GM06990 (cell line): ENCODE measurements around the gene EIF4G3.

Experiments
- DNase-seq: peaks from one replicate; pipeline ENCODE4 v3.0.0-alpha.2; 2011; ENCODE audit not compliant: insufficient read length; ENCODE audit errors: extremely low read depth
- H3K27me3 ChIP-seq: replicated peaks from 2 replicates; pipeline ENCODE4 v1.6.0; 2011; ENCODE audit warnings: low read length; ENCODE audit not compliant: control insufficient read depth, insufficient read depth
- H3K36me3 ChIP-seq: 2 replicates; pipeline ENCODE4 v1.5.1; 2011; ENCODE audit warnings: low read length; ENCODE audit not compliant: control insufficient read depth, insufficient read depth
- H3K4me3 ChIP-seq: replicated peaks from 2 replicates; pipeline ENCODE4 v1.5.1; 2011; ENCODE audit warnings: low read depth, mild to moderate bottlenecking, control low read depth, low read length
- CTCF ChIP-seq: IDR thresholded peaks from 2 replicates; pipeline ENCODE4 v1.5.1; 2011; ENCODE audit warnings: low read length, control low read depth, mild to moderate bottlenecking, inconsistent platforms; ENCODE audit not compliant: insufficient read depth, poor library complexity, severe bottlenecking

The EIF4G3 gene

GRCh38 chr1:21161842-21162241 is 14.9 kb downstream of the EIF4G3 start:
- Histone ChIP-seq H3K4me3 (no peak overlapping the region), H3K27me3 (no peaks in the 10 kb centered on the region), H3K36me3 (peaks cover 2% of the 10 kb centered on the region)
- DNase-seq = no peak
- TF ChIP-seq CTCF = no peak

GRCh38 chr1:21160263-21160796 is 16.4 kb downstream of the EIF4G3 start:
- H3K4me3 ChIP-seq = no peak overlapping the region
- DNase-seq = no peak
- H3K27me3 ChIP-seq = no peaks in the 10 kb centered on the region
- no peak for TF ChIP-seq CTCF
- H3K36me3 ChIP-seq = peaks cover 2% of the 10 kb centered on the region

- Histone ChIP-seq H3K36me3 (peaks cover 1% of the 10 kb centered on the region), H3K4me3 (no peak overlapping the region), H3K27me3 (no peaks in the 10 kb centered on the region)
- DNase-seq = no peak
- no peak for TF ChIP-seq CTCF
Measured at GRCh38 chr1:21157868-21158267, 18.8 kb downstream of the EIF4G3 start.

GRCh38 chr1:21157054-21157453 is 19.6 kb downstream of the EIF4G3 start:
- TF ChIP-seq CTCF = no peak
- Histone ChIP-seq H3K27me3 (no peaks in the 10 kb centered on the region), H3K4me3 (no peak overlapping the region), H3K36me3 (peaks cover 1% of the 10 kb centered on the region)
- DNase-seq = no peak

- no peak overlapping the region for H3K4me3 ChIP-seq
- no peak for TF ChIP-seq CTCF
- DNase-seq = no peak
- H3K36me3 ChIP-seq = peaks cover 1% of the 10 kb centered on the region
- H3K27me3 ChIP-seq = no peaks in the 10 kb centered on the region
Measured at GRCh38 chr1:21156019-21156418, 20.7 kb downstream of the EIF4G3 start.

- no peak for TF ChIP-seq CTCF
- Histone ChIP-seq H3K27me3 (no peaks in the 10 kb centered on the region), H3K36me3 (no peaks in the 10 kb centered on the region; the same call in none of the 2 replicates), H3K4me3 (no peak overlapping the region)
- DNase-seq = no peak
Measured at GRCh38 chr1:21154717-21155116, 22.0 kb downstream of the EIF4G3 start.
